Activated CD4-positive, alpha-beta memory T cell treated with anti-CD3 and anti-CD28 coated beads, Interleukin-2, amount 10 ng/mL, durations not matched to agents 7 days and 5 days (primary cell): ENCODE measurements around the gene NELFB. TPM values are rescaled to one million over a fixed set of nuclear protein-coding genes. Genes with fewer than 3 reads are reported as not detected.

Experiments used
- CTCF ChIA-PET: fragments of 350-600 bp; sonication (Branson Sonifier 250); formaldehyde crosslinking; loops from one replicate; lab custom pipeline; 2021; ENCODE audit warnings: antibody characterized with exemption, inconsistent platforms; lab: Charles Lee
- POLR2A ChIA-PET: fragments of 350-600 bp; sonication (Branson Sonifier 250); formaldehyde crosslinking; loops from one replicate; lab custom pipeline; 2021; ENCODE audit warnings: antibody characterized with exemption; lab: Charles Lee
- DNase-seq: peaks from one replicate; pipeline ENCODE4 v3.0.0-alpha.2; 2020
- H3K27ac Mint-ChIP-seq: one replicate; pipeline ENCODE4 v1.8.0; 2021; ENCODE audit warnings: mild to moderate bottlenecking, mixed read lengths
- H3K27me3 Mint-ChIP-seq: one replicate; pipeline ENCODE4 v1.8.0; 2021; ENCODE audit warnings: mixed read lengths
- H3K36me3 Mint-ChIP-seq: one replicate; pipeline ENCODE4 v1.8.0; 2021; ENCODE audit warnings: low read depth, mixed read lengths
- H3K4me1 Mint-ChIP-seq: one replicate; pipeline ENCODE4 v1.8.0; 2021; ENCODE audit warnings: mixed read lengths
- H3K4me3 Mint-ChIP-seq: one replicate; pipeline ENCODE4 v1.8.0; 2021; ENCODE audit warnings: mild to moderate bottlenecking, mixed read lengths
- H3K9me3 Mint-ChIP-seq: one replicate; pipeline ENCODE4 v1.8.0; 2021; ENCODE audit warnings: mixed read lengths
- total RNA-seq, 2 experiments: library from RNA; stranded (reverse); gene quantifications; one replicate each; pipeline ENCODE4 v1.2.3, GENCODE V29; 2021

Gene NELFB
- total RNA-seq, 2 experiments from 2014 or later: 58.8 to 59.6 TPM

DNA sequence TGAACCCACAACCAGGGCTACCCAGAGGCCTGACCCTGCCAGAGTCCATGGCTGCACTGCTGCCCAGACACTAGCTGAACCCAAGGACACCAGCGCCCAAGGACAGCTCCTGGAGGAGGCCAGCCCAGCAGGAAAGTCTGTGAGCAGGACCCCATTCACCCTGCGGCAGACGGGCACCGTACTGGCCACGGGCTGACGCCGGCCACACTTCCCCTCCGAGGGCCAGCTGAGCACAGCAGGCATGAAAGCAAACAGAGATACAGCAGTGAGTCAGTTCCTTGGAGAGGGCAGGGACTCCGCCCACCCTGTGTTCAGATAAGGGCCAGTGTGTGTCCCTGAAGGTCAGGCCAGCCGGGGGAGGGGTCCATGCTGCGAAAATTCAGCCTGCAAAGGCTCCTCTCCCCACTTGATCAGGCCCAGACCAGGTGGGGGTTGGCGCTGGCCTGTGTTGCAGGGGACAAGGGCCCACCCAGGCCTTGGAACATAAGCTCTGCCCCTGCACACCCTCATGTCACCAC, 36.3 kb upstream of the NELFB start:
- H3K4me3 Mint-ChIP-seq: no peak overlapping the region
- H3K27me3 Mint-ChIP-seq: no peaks in the 10 kb centered on the region
- ChIA-PET POLR2A (interaction anchor here (1.2 to 8.2 kb wide), 3 partner anchors 12 to 30 kb away, joined by 3 to 97 read pairs (median 4); partner anchors contain the start of genes NDOR1, TMEM203 and TUBB4B), CTCF (interaction anchor here (0.7 kb wide), 2 partner anchors 96 to 316 kb away, joined by 5 read pairs; no protein-coding TSS in a partner anchor)
- no peaks in the 10 kb centered on the region for H3K9me3 Mint-ChIP-seq
- no peak overlapping the region for H3K27ac Mint-ChIP-seq
- H3K36me3 Mint-ChIP-seq: no peaks in the 10 kb centered on the region
- DNase-seq: no peak
- peaks cover 6% of the 10 kb centered on the region for H3K4me1 Mint-ChIP-seq

DNA sequence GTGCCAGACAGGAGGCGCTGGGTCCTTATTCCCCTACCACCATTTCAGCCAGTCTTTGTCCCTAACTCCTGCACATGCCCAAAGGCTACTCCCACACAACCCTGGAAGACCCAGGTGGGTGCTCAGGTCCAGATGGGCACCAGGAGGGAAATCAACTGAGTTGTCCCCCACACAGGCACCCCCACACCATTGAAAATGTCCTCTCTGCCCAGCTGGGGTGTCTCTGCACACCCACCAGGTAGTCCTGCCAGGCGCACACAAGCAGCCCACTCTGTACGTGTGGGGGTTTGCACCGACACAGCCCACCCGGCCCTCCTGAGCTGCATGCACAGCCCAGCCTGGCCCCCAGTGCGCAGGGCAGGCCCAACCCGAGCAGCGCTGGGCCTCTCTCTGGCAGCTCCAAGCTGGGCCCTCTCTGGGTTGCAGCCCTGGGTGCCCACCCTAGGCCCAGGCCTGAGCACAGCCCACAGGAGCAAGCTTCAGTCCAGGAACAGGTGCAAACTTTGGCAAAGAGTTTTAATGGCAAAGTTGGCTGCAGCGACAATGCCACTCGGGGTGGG, 35.3 kb upstream of the NELFB start:
- peaks cover 13% of the 10 kb centered on the region for H3K4me1 Mint-ChIP-seq
- H3K27ac Mint-ChIP-seq: no peak overlapping the region
- no peaks in the 10 kb centered on the region for H3K27me3 Mint-ChIP-seq
- ChIA-PET POLR2A (interaction anchor here (1.5 to 8.2 kb wide), 6 partner anchors 13 to 31 kb away, joined by 3 to 97 read pairs (median 5); partner anchors contain the start of genes NDOR1, TMEM203, TPRN and TUBB4B), CTCF (no interaction called here)
- no peak overlapping the region for H3K4me3 Mint-ChIP-seq
- no peak for DNase-seq
- H3K9me3 Mint-ChIP-seq: no peaks in the 10 kb centered on the region
- H3K36me3 Mint-ChIP-seq: no peaks in the 10 kb centered on the region

DNA sequence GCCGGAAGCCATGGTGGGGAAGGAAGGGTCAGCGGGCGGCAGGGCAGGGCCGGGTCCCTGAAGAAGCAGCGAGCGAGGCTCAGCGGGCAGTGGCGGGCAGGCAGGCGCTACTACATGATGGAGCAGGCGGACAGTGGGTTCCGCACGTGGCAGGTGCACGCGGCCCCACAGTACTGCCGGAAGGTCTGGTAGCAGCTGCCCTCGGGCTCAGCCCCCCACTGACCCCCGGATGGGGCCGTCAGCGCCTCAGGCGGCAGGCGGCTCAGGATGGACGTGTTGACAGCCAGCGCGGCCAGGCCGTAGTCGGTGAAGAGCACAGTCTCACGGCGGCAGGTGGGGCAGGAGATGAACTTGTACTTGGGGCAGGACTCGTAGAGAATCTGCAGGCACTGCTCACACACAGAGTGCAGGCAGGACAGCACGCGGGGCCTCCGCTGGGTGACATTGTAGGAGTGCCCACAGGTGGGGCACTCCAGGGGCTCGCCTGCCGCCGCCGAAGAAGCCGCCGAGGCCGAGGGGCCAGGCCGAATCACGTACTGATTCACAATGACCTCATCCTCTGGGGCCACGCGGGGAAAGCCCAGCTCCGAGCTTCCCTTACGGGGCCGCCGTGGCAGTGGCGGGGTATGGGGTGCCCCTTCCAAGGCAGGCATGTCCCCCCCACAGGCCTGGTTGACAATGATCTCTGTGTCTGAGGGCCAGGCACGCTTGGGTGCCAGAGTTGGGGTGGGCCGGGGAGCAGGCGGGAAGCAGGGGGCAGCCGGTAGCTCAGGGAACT, 34.6 kb upstream of the NELFB start:
- no peak overlapping the region for H3K27ac Mint-ChIP-seq
- CTCF ChIA-PET: no interaction called here

DNA sequence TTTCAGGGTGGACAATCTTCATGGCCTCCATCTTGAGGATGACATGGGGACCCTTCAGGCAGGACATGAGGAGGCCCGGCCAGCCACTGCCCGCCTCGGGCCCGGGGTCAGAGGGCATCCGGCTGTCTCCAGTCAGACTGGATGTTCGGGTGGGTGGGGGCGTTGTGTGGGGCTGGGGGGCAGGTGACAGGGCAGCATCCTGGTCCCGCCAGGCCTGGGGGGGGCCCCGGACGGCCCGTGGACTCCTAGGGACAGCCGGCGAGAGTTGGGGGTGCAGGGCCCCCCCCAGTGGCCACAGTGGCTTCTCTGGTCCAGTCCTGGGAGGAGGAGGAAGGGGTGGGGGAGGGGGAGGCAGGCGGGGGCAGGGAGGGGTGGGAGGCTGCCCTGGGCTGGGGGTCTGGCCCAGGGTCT, 34.0 kb upstream of the NELFB start:
- Mint-ChIP-seq H3K27ac (no peak overlapping the region), H3K4me3 (no peak overlapping the region), H3K9me3 (no peaks in the 10 kb centered on the region), H3K36me3 (no peaks in the 10 kb centered on the region), H3K4me1 (peaks cover 19% of the 10 kb centered on the region), H3K27me3 (no peaks in the 10 kb centered on the region)
- DNase-seq: no peak
- CTCF ChIA-PET: interaction anchor here (1.6 kb wide), 1 partner anchor 44 kb away, joined by 3 read pairs; no protein-coding TSS in a partner anchor
- POLR2A ChIA-PET: interaction anchor here (1.6 to 8.2 kb wide), 5 partner anchors 14 to 91 kb away, joined by 4 to 97 read pairs (median 6); partner anchors contain the start of genes NDOR1, TMEM203, TPRN and TUBB4B

More for the DNA sequence above, 34.6 kb upstream of the NELFB start:
- Mint-ChIP-seq H3K36me3 (no peaks in the 10 kb centered on the region), H3K9me3 (no peaks in the 10 kb centered on the region), H3K4me3 (no peak overlapping the region), H3K27me3 (no peaks in the 10 kb centered on the region), H3K4me1 (peaks cover 18% of the 10 kb centered on the region)
- POLR2A ChIA-PET: interaction anchor here (1.5 to 8.2 kb wide), 7 partner anchors 13 to 91 kb away, joined by 3 to 97 read pairs (median 6); partner anchors contain the start of genes NDOR1, TMEM203, TPRN and TUBB4B
- DNase-seq: no peak

DNA sequence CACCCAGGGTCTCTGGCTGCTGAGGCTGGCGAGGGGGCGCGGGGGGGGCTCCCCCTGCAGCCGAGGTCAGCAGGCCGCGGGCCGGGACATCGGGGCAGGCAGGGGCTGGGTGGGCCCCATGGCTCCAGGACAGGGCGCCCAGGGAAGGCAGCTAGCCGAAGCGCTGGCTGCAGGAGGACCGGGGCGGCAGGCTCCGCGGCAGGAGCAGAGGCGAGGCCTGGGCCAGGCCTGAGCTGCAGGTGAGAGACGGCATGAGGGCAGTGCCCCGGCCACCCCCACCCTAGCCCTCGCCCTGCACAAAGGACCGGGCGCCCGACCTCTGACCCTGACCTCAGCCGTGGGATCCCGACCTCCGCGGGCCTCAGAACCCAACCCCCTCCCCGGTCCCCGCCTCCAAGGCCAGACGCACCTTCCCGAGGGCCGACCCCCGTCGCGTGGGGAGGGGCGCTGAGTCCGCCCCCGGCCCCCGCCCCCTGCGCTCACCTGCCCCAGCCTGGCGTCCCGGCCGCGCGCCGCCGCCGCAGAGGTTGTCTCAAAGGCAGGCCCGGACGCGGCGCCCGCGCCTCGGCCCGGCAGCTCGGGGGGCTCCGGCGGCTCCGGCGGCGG, 33.5 kb upstream of the NELFB start:
- CTCF ChIA-PET: interaction anchor here (0.6 to 3.3 kb wide), 5 partner anchors 18 to 175 kb away, joined by 3 to 21 read pairs (median 6); partner anchors contain the start of gene NPDC1
- H3K4me1 Mint-ChIP-seq: peaks cover 22% of the 10 kb centered on the region
- POLR2A ChIA-PET: interaction anchor here (1.1 to 8.2 kb wide), 10 partner anchors 14 to 135 kb away, joined by 4 to 97 read pairs (median 15); partner anchors contain the start of genes ANAPC2, MAN1B1, NDOR1 and SSNA1
- no peak overlapping the region for H3K27ac Mint-ChIP-seq
- H3K27me3 Mint-ChIP-seq: no peaks in the 10 kb centered on the region
- no peak for DNase-seq
- no peak overlapping the region for H3K4me3 Mint-ChIP-seq
- H3K36me3 Mint-ChIP-seq: no peaks in the 10 kb centered on the region
- H3K9me3 Mint-ChIP-seq: no peaks in the 10 kb centered on the region

DNA sequence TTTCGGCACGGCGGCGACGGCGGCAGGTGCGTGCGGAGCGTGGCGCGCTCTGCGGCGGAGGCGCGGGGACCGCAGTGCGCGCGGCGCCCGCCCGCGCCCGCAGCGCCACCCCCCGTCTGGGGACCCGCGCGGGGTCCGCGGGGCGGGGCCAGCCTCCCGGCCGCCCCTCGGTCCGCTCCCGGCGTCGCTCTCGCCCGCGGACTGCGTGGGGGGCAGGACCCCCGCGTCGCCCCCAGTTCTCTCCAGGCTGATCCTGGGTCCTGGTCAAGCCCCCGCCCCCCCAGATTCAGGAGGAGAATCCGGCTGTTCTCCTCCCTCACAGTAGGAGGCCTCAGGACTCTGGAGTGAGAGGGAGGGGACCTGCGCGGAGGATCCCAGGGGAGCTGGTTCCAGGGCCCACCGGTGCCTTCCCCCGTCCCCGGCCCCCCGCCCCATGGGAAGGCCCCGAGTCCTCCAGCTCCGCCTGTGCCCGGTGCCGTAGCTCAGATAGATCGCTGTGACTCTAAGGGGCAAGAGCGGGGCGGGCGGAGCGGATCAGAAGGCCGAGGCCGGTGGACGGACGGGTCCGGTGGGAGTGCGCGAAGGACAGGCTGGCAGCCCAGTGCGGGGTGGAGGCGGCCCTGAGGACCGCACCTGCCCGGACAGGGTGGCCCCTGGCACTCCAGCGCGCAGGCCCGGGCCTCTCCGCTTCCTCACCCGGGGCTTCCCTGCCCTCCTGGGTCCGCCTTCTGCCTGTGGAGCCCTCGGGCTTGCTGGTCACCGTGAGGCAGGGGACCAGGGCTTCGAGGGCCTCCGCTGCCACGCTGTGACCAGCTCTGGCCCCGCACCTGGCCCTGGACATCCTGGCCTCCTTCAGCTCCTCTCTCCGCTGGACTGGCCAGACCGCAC, 32.7 kb upstream of the NELFB start, which contains the start of gene RNF208:
RNF208 (minus strand) TSS at position 51 of the 888 bp plus-strand sequence. CDS start 1,028 bp downstream, outside the sequence.
- CTCF ChIA-PET: interaction anchor here (0.6 to 3.3 kb wide), 12 partner anchors 15 to 176 kb away, joined by 3 to 21 read pairs (median 4); partner anchors contain the start of genes ANAPC2, NPDC1, SSNA1 and TOR4A
- H3K4me3 Mint-ChIP-seq: peak within 1 kb of the TSS; percentile 74
- H3K9me3 Mint-ChIP-seq: no peaks in the 10 kb centered on the region
- peaks cover 24% of the 10 kb centered on the region for H3K4me1 Mint-ChIP-seq
- peak within 1 kb of the TSS; percentile 42 for H3K27ac Mint-ChIP-seq
- H3K36me3 Mint-ChIP-seq: no peaks in the 10 kb centered on the region
- POLR2A ChIA-PET: interaction anchor here (0.6 to 8.2 kb wide), 14 partner anchors 7 to 496 kb away, joined by 3 to 97 read pairs (median 8); partner anchors contain the start of genes ANAPC2, DPP7, MAN1B1 and NDOR1
- H3K27me3 Mint-ChIP-seq: no peaks in the 10 kb centered on the region
- no peak for DNase-seq

DNA sequence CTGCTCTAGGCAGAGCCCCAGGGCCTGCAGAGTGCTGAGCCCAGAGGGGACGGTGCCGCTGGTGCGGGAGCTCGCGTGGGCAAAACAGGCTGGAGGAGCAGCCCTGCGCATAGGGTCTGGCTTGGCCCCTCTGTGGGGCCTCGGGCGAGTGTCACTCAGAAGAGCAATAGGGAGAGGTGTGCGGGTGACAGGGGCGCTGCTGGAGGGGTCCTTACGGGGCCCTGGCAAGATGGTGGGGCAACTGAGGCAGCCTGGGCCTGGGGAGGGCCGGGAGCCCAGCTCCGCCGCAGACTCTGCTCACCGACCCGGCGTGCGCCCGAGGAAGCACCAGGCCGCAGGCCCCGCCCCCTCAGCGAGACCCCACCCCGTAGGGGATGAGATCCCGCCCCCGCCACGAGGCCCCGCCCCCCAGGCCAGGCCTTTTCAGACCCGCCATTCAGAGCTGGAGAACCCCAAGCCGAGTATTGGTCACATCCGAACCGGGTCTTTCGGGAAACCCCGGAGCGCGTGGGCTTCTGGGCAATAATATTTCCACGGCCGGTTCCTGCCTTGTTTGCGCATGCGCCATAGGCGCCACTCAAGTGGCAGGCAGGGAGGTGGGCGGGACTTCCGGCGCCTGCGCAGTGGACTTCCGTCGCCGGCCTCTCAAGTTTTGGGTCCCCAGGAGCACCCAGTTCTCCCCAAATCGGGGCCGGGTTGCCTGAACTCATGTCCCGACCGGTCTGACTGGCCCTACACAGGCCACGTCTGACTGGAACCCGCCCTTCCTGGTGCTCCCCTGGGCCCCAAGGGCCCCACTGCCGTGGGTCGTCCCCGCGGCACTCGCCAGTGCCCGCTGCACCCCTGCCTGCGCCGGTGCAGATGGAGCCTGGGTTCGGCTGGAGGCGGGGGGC, 31.8 kb upstream of the NELFB start:
- Mint-ChIP-seq H3K36me3 (no peaks in the 10 kb centered on the region), H3K27me3 (no peaks in the 10 kb centered on the region), H3K27ac (peak overlapping the region; percentile 79), H3K4me1 (peaks cover 27% of the 10 kb centered on the region), H3K4me3 (peak overlapping the region; percentile 74), H3K9me3 (no peaks in the 10 kb centered on the region)
- ChIA-PET POLR2A (interaction anchor here (0.6 to 8.2 kb wide), 18 partner anchors 8 to 497 kb away, joined by 3 to 97 read pairs (median 6); partner anchors contain the start of genes ANAPC2, DPP7, MAN1B1 and NDOR1), CTCF (interaction anchor here (0.6 to 3.3 kb wide), 12 partner anchors 14 to 177 kb away, joined by 3 to 21 read pairs (median 4); partner anchors contain the start of genes ANAPC2, NPDC1, SSNA1 and TOR4A)
- peak; percentile 99 for DNase-seq

DNA sequence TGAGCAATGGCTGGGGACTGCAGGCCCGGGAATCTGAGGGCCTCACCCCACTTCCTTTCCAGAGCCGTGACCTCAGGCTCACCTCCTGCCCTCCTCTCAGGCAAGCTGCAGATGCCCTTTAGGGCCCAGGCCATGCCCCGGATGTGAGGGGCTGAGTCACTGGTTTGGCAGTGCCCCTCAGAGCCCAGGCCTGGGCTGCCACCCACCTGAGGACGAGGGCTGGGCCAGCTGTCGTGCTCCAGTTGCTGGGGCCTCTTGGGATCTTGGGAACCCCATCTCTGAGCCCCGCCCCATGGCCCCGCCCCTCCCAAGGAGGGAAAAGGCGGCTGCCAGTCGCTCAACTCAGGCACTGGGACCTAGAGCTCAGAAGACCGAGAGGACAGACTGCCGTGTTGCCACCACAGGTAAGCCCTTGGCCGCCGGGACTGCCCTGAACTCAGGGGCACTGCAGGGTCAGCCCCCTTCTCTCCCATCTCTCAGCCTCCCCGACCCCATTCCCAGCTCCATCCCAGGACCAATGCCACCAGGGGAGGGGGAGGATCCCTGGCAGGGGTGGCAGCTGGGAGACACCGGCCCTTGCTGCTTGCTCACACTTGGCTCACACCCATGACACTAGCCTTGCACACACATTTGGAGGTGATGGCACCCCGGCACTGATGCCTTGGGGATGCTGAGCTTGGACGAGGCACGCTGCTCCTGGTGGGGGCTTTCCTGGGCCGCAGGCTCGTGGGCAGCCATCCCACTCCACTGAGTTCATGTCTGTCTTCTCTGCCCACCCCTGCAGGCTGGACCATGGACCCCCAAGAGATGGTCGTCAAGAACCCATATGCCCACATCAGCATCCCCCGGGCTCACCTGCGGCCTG, 30.1 kb upstream of the NELFB start, which contains the start of gene CYSRT1:
CYSRT1 (plus strand) TSS at position 345 of the 865 bp plus-strand sequence; CDS start at position 793, 448 bp downstream.
- Mint-ChIP-seq H3K36me3 (no peaks in the 10 kb centered on the region), H3K4me3 (peak within 1 kb of the TSS; percentile 74), H3K27ac (peak within 1 kb of the TSS; percentile 79), H3K9me3 (no peaks in the 10 kb centered on the region), H3K4me1 (peaks cover 27% of the 10 kb centered on the region), H3K27me3 (no peaks in the 10 kb centered on the region)
- POLR2A ChIA-PET: interaction anchor here (0.7 to 8.2 kb wide), 14 partner anchors 12 to 686 kb away, joined by 3 to 97 read pairs (median 6); partner anchors contain the start of genes ANAPC2, MAN1B1, NDOR1 and NELFB
- peak; percentile 69 for DNase-seq
- CTCF ChIA-PET: interaction anchor here (0.7 to 3.3 kb wide), 11 partner anchors 12 to 157 kb away, joined by 3 to 21 read pairs (median 3); partner anchors contain the start of genes MAN1B1, TMEM210 and TUBB4B

DNA sequence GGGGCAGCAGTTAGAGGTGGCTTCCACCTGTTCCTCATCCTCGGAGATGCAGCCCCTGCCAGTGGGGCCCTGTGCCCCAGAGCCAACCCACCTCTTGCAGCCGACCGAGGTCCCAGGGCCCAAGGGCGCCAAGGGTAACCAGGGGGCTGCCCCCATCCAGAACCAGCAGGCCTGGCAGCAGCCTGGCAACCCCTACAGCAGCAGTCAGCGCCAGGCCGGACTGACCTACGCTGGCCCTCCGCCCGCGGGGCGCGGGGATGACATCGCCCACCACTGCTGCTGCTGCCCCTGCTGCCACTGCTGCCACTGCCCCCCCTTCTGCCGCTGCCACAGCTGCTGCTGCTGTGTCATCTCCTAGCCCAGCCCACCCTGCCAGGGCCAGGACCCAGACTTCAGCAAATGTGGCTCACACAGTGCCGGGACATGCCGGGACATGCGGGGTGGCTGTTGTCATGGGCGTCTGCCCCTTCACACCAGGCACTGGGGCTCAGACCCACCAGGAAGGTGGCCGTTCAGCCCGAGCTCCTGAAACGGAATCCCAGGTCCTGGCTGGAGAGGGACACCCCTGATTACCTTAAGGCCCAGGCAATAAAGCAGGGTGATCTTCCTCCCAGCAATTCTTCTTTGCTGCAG, 29.3 kb upstream of the NELFB start:
- Mint-ChIP-seq H3K9me3 (no peaks in the 10 kb centered on the region), H3K4me1 (peaks cover 27% of the 10 kb centered on the region), H3K36me3 (no peaks in the 10 kb centered on the region), H3K27ac (peak overlapping the region; percentile 79), H3K4me3 (peak overlapping the region; percentile 24), H3K27me3 (no peaks in the 10 kb centered on the region)
- DNase-seq: no peak
- CTCF ChIA-PET: interaction anchor here (0.9 to 3.2 kb wide), 14 partner anchors 11 to 179 kb away, joined by 3 to 18 read pairs (median 5); partner anchors contain the start of genes ANAPC2, MAN1B1, SSNA1 and TPRN
- POLR2A ChIA-PET: interaction anchor here (1.2 to 8.2 kb wide), 8 partner anchors 11 to 140 kb away, joined by 3 to 97 read pairs (median 8); partner anchors contain the start of genes MAN1B1, NDOR1, NELFB and TMEM203
